Stimulated activated CD4-positive, alpha-beta T cell treated with anti-CD3 and anti-CD28 coated beads, Interleukin-1b, Interleukin-23, amount 100 ng/mL, for 48 hours (primary cell): ENCODE measurements around the gene ARMC12.
"Not testable (repeated sequence)": the region's sequence is repeated elsewhere in the genome, so short reads cannot be mapped to it uniquely, and the experiment has no call there.

ENCODE experiments used
- DNase-seq: peaks from one replicate; pipeline ENCODE4 v3.0.0-alpha.2; 2020

ARMC12 gene

GRCh38 chr6:35736982-35737412 is at the start of gene ARMC12:
Gene ARMC12, plus strand, starts transcription at chr6:35737032. Its CDS starts 77 bp downstream, at chr6:35737109.
- no peak for DNase-seq

- DNase-seq, result peak; percentile 68
Measured at GRCh38 chr6:35687658-35688604, 48.9 kb upstream of the ARMC12 start.

- peak; percentile 91 for DNase-seq
Measured at GRCh38 chr6:35688605-35689322, 48.1 kb upstream of the ARMC12 start, which contains the start of gene FKBP5. Gene FKBP5, minus strand, starts transcription at chr6:35688915. Its CDS starts 46,091 bp downstream, at chr6:35642824.

- not testable (repeated sequence) for DNase-seq
Measured at GRCh38 chr6:35690006-35690405, 46.8 kb upstream of the ARMC12 start.

- DNase-seq, result no peak
Measured at GRCh38 chr6:35690484-35690883, 46.3 kb upstream of the ARMC12 start.

GRCh38 chr6:35691027-35691824 is 45.6 kb upstream of the ARMC12 start:
- no peak for DNase-seq

- DNase-seq, result no peak
Measured at GRCh38 chr6:35694462-35694861, 42.4 kb upstream of the ARMC12 start.

GRCh38 chr6:35698430-35698829 is 38.4 kb upstream of the ARMC12 start:
- DNase-seq, result not testable (repeated sequence)

GRCh38 chr6:35698858-35699257 is 38.0 kb upstream of the ARMC12 start:
- no peak for DNase-seq

GRCh38 chr6:35703554-35703953 is 33.3 kb upstream of the ARMC12 start:
- no peak for DNase-seq

GRCh38 chr6:35706468-35706867 is 30.4 kb upstream of the ARMC12 start:
- DNase-seq, result no peak

GRCh38 chr6:35707714-35708407 is 29.0 kb upstream of the ARMC12 start:
- DNase-seq, result no peak

- no peak for DNase-seq
Measured at GRCh38 chr6:35708585-35708984, 28.2 kb upstream of the ARMC12 start.

GRCh38 chr6:35710241-35710847 is 26.5 kb upstream of the ARMC12 start:
- peak; percentile 69 for DNase-seq

- no peak for DNase-seq
Measured at GRCh38 chr6:35711731-35712130, 25.1 kb upstream of the ARMC12 start.

GRCh38 chr6:35713006-35713767 is 23.6 kb upstream of the ARMC12 start:
- DNase-seq, result no peak

GRCh38 chr6:35716798-35717197 is 20.0 kb upstream of the ARMC12 start:
- no peak for DNase-seq

GRCh38 chr6:35717449-35718374 is 19.1 kb upstream of the ARMC12 start:
- DNase-seq, result no peak

- no peak for DNase-seq
Measured at GRCh38 chr6:35718375-35718736, 18.5 kb upstream of the ARMC12 start.

- DNase-seq, result peak; percentile 69
Measured at GRCh38 chr6:35718911-35719381, 17.9 kb upstream of the ARMC12 start.
